ENCODE measurements around the gene ATXN10. TPM values are rescaled to one million over a fixed set of nuclear protein-coding genes. Genes with fewer than 3 reads are reported as not detected.

The ATXN10 gene
- total RNA-seq, 1 donor from 2014 or later, result 110 TPM

DNA sequence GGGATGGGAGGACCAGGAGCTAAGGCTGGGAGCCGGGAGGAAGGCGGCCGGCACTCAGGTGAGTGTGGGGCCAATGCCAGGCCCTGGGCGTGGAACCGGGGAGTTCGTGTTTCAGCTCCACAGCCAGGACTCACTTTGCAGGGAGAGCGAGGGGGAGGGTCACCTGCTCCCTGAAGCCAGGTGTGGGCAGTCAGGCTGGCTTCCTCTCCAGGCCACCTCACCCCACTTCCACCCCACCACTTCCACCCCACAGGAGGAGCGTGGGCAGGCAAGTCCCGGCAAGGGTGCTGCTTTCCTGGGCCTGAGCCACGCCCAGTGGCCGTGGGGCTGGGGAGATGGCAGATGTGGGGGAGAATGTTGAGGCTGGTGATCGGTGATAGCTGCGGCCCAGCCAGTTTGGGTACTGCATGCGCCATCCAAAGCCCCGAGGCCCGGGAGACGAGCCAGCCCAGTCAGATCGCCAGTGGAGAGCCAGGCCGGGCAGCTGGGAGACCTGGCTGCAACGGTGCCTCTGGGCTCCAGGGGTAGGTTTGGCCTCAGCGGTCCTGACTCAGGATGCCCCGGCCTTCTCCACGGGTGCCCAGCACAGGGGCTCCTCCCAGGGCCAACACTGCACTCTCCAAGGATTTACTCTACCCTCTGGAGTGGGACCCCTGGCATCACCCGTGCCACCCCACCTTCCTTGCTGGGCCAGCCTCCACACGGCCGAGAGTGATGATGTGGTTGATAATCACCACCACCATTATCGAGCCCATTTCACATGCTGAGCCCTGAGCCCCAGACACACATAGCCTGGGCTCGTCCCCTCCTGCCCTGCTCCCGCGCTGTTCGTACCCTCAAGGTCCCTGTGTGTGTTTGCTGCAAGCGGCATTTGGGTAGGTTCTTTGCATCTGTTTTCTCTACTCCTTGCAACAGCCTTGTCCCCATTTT, 211.5 kb downstream of the ATXN10 start:
- H3K9me3 Mint-ChIP-seq, result no peaks in the 10 kb centered on the region
- intact Hi-C loops (cut with micrococcal nuclease), result no loop called here
- no peak for DNase-seq (ENCODE audit: low spot score)
- H3K36me3 Mint-ChIP-seq (ENCODE audit: low read depth), result no peaks in the 10 kb centered on the region
- no peaks in the 10 kb centered on the region for H3K4me1 Mint-ChIP-seq (ENCODE audit: low read depth)
- H3K4me3 Mint-ChIP-seq, result no peak overlapping the region
- peaks cover 17% of the 10 kb centered on the region for H3K27me3 Mint-ChIP-seq (ENCODE audit: insufficient read depth)
- no peak overlapping the region for H3K27ac Mint-ChIP-seq

DNA sequence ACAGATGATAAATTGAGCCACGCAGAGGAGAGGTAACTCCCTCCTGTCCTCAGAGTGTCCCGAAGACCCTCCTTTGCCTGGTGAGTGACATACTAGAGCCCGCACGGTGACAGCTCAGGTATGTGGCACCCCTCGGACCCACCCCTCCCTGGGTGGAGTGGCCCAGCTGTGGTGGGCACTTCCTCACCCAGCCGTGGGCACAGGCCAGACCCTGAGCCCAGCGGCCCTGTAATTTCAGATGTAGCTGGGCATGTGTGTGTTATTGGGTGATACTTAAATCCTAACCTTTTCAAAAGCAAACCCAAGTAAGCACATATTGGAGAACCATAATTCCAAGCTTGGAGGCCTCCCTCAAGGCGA, 212.2 kb downstream of the ATXN10 start:
- peaks cover 12% of the 10 kb centered on the region for H3K27me3 Mint-ChIP-seq (ENCODE audit: insufficient read depth)
- H3K4me3 Mint-ChIP-seq, result no peak overlapping the region
- no peaks in the 10 kb centered on the region for H3K9me3 Mint-ChIP-seq
- no peaks in the 10 kb centered on the region for H3K36me3 Mint-ChIP-seq (ENCODE audit: low read depth)
- H3K4me1 Mint-ChIP-seq (ENCODE audit: low read depth), result no peaks in the 10 kb centered on the region
- no peak overlapping the region for H3K27ac Mint-ChIP-seq
- intact Hi-C loops (cut with micrococcal nuclease), result no loop called here
- no peak for DNase-seq (ENCODE audit: low spot score)

DNA sequence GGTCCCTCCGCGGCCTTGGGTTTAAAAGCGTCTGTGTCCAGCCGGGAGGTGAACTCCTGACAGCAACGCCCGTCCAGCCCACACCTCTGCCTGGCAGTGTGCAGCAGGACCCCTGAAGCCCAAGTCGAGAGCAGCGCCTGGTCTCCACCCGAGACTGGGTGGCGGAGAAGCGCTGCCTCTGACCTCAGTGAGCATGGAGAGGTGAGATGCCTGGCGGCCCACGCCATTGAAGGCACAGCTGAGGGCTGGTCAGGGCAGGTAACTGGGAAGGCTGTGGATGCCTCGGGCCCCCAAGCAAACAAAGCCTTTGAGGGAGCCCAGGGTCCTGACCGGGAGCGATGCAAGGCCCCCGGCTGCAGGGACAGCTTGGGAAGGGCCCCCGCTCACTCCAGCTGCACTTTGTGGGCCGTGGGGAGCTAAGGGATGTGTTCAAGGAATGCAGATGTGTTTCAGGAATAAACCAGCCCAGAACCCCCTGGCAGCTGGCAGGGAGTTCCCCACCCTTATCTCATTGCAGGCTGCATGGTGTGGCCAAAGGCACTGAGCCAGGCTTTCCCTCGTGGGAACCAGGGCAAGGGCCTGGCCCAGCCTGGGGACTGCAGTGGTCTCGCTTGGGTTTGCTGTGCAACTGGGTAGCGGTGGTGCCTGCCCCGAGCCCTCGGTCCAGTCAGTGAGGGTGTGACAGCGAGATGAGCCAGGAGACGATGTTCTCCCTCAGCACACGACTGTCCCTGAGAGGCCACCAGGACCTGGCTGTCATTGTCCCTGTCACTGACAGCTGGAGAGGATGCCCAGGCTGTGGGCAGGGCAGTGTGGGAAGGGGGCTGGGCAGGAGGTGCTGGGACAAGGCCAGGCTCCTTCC, 212.8 kb downstream of the ATXN10 start:
- H3K4me3 Mint-ChIP-seq, result no peak overlapping the region

DNA sequence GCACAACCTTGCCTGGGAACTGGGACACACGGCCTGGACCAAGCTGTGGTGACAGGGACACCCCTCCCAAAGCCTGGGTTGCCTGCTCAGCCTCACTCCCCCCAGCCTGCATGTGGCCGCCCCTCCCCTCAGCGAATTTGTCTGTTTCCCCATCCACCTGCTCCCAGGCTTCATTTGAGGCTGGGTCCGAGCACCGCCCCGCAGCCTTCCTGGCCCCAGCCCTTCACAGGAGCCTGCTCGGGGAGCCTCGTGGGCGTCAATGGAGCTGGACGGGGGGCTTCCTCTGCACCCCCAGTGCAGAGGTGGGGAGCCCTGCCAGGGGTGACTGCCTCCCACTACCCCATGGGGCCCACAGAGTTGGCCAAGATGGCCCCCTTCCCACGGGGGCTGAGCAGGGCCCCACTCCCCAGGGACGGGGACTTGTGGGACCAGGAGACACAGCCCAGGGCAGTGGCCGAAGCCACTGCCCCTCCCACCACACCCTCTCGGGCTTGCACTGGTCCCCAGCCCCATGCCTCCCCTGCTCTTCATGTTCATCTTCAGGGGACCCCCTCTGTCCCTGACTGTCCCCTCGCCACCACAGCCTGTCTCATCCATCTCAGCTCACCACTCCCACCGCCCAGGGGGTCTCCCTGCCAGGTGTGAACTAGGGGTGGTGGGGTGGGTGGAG, 213.7 kb downstream of the ATXN10 start:
- Mint-ChIP-seq H3K4me3 (no peak overlapping the region), H3K36me3 (ENCODE audit: low read depth) (no peaks in the 10 kb centered on the region), H3K27ac (no peak overlapping the region), H3K27me3 (ENCODE audit: insufficient read depth) (peaks cover 3% of the 10 kb centered on the region), H3K4me1 (ENCODE audit: low read depth) (no peaks in the 10 kb centered on the region), H3K9me3 (no peaks in the 10 kb centered on the region)
- intact Hi-C loops (cut with micrococcal nuclease), result no loop called here
- DNase-seq (ENCODE audit: low spot score), result no peak

More for the DNA sequence above, 212.8 kb downstream of the ATXN10 start:
- peaks cover 8% of the 10 kb centered on the region for H3K27me3 Mint-ChIP-seq (ENCODE audit: insufficient read depth)
- no peak for DNase-seq (ENCODE audit: low spot score)
- intact Hi-C loops (cut with micrococcal nuclease), result no loop called here
- no peaks in the 10 kb centered on the region for H3K36me3 Mint-ChIP-seq (ENCODE audit: low read depth)
- H3K27ac Mint-ChIP-seq, result no peak overlapping the region
- no peaks in the 10 kb centered on the region for H3K9me3 Mint-ChIP-seq
- no peaks in the 10 kb centered on the region for H3K4me1 Mint-ChIP-seq (ENCODE audit: low read depth)

- intact Hi-C loops (cut with micrococcal nuclease), result no loop called here
- H3K27me3 Mint-ChIP-seq (ENCODE audit: insufficient read depth), result no peaks in the 10 kb centered on the region
- no peaks in the 10 kb centered on the region for H3K9me3 Mint-ChIP-seq
- H3K36me3 Mint-ChIP-seq (ENCODE audit: low read depth), result no peaks in the 10 kb centered on the region
- no peak overlapping the region for H3K27ac Mint-ChIP-seq
- no peaks in the 10 kb centered on the region for H3K4me1 Mint-ChIP-seq (ENCODE audit: low read depth)
- H3K4me3 Mint-ChIP-seq, result no peak overlapping the region
- DNase-seq (ENCODE audit: low spot score), result no peak
Observed at GRCh38 chr22:45885941-45886395, 214.3 kb downstream of the ATXN10 start.

DNA sequence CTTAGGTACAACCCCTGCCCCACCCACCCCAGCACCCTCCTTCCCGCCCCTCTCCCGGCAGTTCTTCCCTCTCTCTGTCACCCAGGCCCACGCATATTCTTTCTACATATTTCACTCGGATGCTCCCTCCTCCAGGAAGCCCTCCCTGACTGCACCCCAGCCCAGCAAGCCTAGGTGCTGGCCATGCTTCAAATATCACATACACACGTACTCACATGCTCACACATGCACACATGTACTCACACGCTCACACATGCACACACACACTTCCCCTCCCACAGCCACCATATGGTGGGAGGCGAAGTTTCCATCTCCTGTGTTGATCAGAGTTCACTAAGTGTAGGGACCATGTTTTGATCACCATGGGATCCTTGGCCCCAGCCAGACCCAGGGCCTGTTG, 214.9 kb downstream of the ATXN10 start:
- Mint-ChIP-seq H3K27ac (no peak overlapping the region), H3K9me3 (no peaks in the 10 kb centered on the region)

DNA sequence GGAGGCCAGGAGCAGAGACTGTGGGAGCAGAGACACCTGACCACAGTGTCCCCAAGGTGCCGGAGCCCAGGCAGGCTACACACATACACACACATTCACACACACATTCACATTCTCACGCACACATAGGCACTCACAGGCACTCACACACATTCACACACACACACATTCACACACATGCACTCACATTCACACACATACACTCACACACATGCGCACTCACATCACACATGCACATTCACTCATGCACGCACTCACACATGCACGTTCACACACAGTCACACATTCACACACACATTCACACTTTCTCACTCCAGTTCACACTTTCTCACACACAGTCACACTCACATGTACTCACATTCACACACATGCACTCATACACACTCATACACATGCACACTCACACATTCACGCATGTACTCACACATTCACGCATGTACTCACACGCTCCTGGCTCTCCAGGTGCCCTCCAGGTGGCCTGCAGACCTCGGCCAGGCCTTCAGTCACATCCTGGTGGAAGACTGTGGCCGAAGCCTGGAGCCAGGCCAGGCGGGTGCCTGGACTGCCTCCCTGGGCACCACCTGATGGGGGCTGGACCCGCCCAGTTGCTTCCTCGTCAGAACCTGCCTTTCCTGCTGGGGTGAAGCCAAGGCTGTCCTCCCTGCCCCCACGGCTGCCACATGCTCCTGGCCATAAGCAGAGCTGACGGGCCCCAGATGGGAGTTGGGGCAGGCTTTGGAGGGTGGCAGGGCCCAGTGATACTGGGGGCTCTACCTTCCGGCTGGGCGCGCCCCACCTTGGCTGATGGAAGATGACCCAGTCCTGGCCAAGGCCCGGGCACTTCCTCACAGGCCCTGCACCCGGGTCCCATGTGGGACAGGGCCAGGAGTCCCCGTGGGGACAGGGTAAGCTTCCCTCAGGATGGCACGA, 215.8 kb downstream of the ATXN10 start:
- Mint-ChIP-seq H3K27ac (no peak overlapping the region), H3K9me3 (no peaks in the 10 kb centered on the region), H3K4me3 (no peak overlapping the region), H3K27me3 (ENCODE audit: insufficient read depth) (no peaks in the 10 kb centered on the region), H3K36me3 (ENCODE audit: low read depth) (no peaks in the 10 kb centered on the region), H3K4me1 (ENCODE audit: low read depth) (no peaks in the 10 kb centered on the region)
- intact Hi-C loops (cut with micrococcal nuclease), result no loop called here
- DNase-seq (ENCODE audit: low spot score), result no peak

More for the DNA sequence above, 214.9 kb downstream of the ATXN10 start:
- H3K4me1 Mint-ChIP-seq (ENCODE audit: low read depth), result no peaks in the 10 kb centered on the region
- H3K36me3 Mint-ChIP-seq (ENCODE audit: low read depth), result no peaks in the 10 kb centered on the region
- no peak overlapping the region for H3K4me3 Mint-ChIP-seq
- no peaks in the 10 kb centered on the region for H3K27me3 Mint-ChIP-seq (ENCODE audit: insufficient read depth)
- DNase-seq (ENCODE audit: low spot score), result no peak
- intact Hi-C loops (cut with micrococcal nuclease), result no loop called here

- H3K4me1 Mint-ChIP-seq (ENCODE audit: low read depth), result no peaks in the 10 kb centered on the region
- H3K27me3 Mint-ChIP-seq (ENCODE audit: insufficient read depth), result no peaks in the 10 kb centered on the region
- H3K27ac Mint-ChIP-seq, result no peak overlapping the region
- no peak overlapping the region for H3K4me3 Mint-ChIP-seq
- H3K9me3 Mint-ChIP-seq, result no peaks in the 10 kb centered on the region
- DNase-seq (ENCODE audit: low spot score), result no peak
- no peaks in the 10 kb centered on the region for H3K36me3 Mint-ChIP-seq (ENCODE audit: low read depth)
- intact Hi-C loops (cut with micrococcal nuclease), result no loop called here
Observed at GRCh38 chr22:45888221-45889092, 216.8 kb downstream of the ATXN10 start.

DNA sequence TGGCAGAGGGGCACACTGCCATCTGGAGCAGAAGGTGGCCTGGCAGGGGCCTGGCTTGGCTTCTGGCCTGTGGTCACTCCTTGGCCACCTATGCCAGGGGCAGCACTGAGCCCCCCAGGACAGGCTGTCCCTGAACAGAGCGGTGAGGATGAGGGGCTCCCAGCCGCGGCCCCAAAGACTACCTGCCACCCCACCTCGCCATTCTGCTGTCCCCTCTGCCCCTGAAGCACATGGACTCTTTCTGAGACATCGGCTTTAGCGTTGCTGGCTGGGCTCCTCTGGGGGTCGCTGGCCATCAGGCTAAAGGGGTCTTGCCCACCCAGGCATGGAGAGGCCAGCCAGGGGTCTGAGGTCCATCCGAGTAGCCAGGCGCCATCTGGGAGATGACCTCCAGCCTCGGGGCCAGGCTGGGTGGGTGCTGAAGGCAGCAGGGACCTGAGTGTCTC, 217.5 kb downstream of the ATXN10 start:
- Mint-ChIP-seq H3K27me3 (ENCODE audit: insufficient read depth) (no peaks in the 10 kb centered on the region), H3K9me3 (no peaks in the 10 kb centered on the region), H3K36me3 (ENCODE audit: low read depth) (no peaks in the 10 kb centered on the region), H3K4me1 (ENCODE audit: low read depth) (no peaks in the 10 kb centered on the region), H3K4me3 (no peak overlapping the region), H3K27ac (no peak overlapping the region)
- intact Hi-C loops (cut with micrococcal nuclease), result no loop called here
- DNase-seq (ENCODE audit: low spot score), result no peak

DNA sequence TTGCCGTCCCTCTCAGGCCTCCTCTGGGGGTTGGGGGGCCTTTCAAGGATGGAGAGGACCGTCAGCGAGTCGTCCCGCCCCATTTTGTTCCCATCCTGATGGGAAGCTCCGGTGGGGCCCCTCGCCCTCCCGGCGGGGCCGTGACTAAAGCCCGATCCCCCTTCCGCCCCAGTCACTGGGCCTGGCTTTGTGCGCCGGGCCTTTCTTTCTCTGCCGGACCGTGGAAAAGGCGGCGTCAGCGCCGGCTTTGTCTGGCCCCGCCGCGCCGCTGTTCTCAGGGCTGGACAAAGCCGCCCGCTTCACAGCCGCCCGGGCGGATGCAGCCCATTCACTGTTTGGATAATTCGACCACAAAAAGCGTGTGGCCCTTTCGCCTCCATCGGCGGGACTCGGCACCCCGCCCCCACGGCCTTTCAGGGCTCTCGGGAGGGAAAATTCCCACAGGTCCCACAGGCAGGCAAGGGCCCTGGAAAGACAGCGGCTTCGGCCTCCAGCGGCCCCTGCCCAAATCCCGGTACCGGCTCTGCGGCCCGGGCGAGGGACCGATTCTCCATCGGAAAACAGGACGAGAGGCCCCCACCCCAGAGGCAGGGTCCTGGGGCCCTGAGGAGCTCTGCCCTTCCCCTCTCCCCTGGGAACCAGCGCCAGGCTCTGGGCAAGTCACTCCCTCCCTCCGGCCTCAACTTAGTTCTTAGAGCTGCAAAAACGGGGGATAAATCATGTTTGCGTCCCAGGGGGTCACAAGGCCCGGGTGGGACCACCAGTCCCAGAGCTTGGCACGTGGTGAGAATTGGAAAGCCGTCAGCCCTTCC, 218.1 kb downstream of the ATXN10 start:
- Mint-ChIP-seq H3K4me3 (no peak overlapping the region), H3K36me3 (ENCODE audit: low read depth) (no peaks in the 10 kb centered on the region), H3K27ac (no peak overlapping the region), H3K27me3 (ENCODE audit: insufficient read depth) (no peaks in the 10 kb centered on the region), H3K4me1 (ENCODE audit: low read depth) (no peaks in the 10 kb centered on the region), H3K9me3 (no peaks in the 10 kb centered on the region)
- DNase-seq (ENCODE audit: low spot score), result no peak
- intact Hi-C loops (cut with micrococcal nuclease), result no loop called here

- no peaks in the 10 kb centered on the region for H3K36me3 Mint-ChIP-seq (ENCODE audit: low read depth)
- H3K27me3 Mint-ChIP-seq (ENCODE audit: insufficient read depth), result no peaks in the 10 kb centered on the region
- H3K27ac Mint-ChIP-seq, result no peak overlapping the region
- DNase-seq (ENCODE audit: low spot score), result no peak
- H3K4me1 Mint-ChIP-seq (ENCODE audit: low read depth), result no peaks in the 10 kb centered on the region
- H3K9me3 Mint-ChIP-seq, result no peaks in the 10 kb centered on the region
- H3K4me3 Mint-ChIP-seq, result no peak overlapping the region
- intact Hi-C loops (cut with micrococcal nuclease), result no loop called here
Observed at GRCh38 chr22:45890351-45890635, 218.7 kb downstream of the ATXN10 start.
